Esophagus squamous epithelium (tissue), 4 donors: Measurements from ENCODE around the gene BAG3.

ENCODE experiments used
- CTCF ChIP-seq, 6 experiments: fragments of 450-650 bp in 4 of 6; fragments of 200-600 bp in 2 of 6; sonication (generic) in 2 of 6; IDR thresholded peaks; one replicate each; pipeline ENCODE4 v1.5.1; 2016 to 2019; ENCODE audit warnings: antibody characterized with exemption in 6 of 6, mild to moderate bottlenecking in 4 of 6, moderate library complexity in 4 of 6
- POLR2A ChIP-seq, 4 donors: fragments of 450-650 bp; IDR thresholded peaks; one replicate each; pipeline ENCODE4 v1.6.1; 2017; ENCODE audit warnings: antibody characterized with exemption in 4 of 4, mild to moderate bottlenecking in 4 of 4, moderate library complexity in 3 of 4

GRCh38 chr10:119713744-119714483 lies 62.7 kb downstream of the BAG3 start:
- TF ChIP-seq POLR2A (IDR thresholded peaks at IDR 0.05) (no peak), CTCF (IDR thresholded peaks at IDR 0.05) (no peak)
